K562 (cell line): ENCODE results near the gene CNOT1. TPM values are rescaled to one million over a fixed set of nuclear protein-coding genes. Genes with fewer than 3 reads are reported as not detected.

Experiments
- ADNP ChIP-seq: fragments of 200-800 bp; sonication (Bioruptor generic); IDR thresholded peaks from 2 replicates; pipeline ENCODE4 v1.6.1; 2016; ENCODE audit warnings: missing genetic modification characterization, missing compliant biosample characterization
- BCLAF1 ChIP-seq, 2 experiments: fragments of 450-650 bp in 1 of 2; IDR thresholded peaks; 2 replicates each; pipeline ENCODE4 v1.6.1; 2011 to 2017; ENCODE audit warnings: low read depth in 2 of 2, antibody characterized with exemption in 1 of 2, borderline replicate concordance in 1 of 2, low read length in 1 of 2, mild to moderate bottlenecking in 1 of 2, mixed read lengths in 1 of 2; ENCODE audit not compliant: control insufficient read depth in 1 of 2
- CHCHD3 ChIP-seq: fragments of 250-450 bp; sonication (Bioruptor Pico); IDR thresholded peaks from 2 replicates; pipeline ENCODE4 v2.1.2; 2022; ENCODE audit warnings: mild to moderate bottlenecking
- EHMT2 ChIP-seq: fragments of 450-650 bp; IDR thresholded peaks from 2 replicates; pipeline ENCODE4 v1.6.1; 2018; ENCODE audit warnings: antibody characterized with exemption
- GATA2 ChIP-seq: sonication (generic); formaldehyde crosslinking; IDR thresholded peaks from 2 replicates; pipeline ENCODE4 v1.4.0; 2020; ENCODE audit warnings: mild to moderate bottlenecking, missing genetic modification reagents
- HLTF ChIP-seq: fragments of 450-650 bp; IDR thresholded peaks from 2 replicates; pipeline ENCODE4 v1.6.1; 2016
- HNRNPL ChIP-seq: fragments of 200-400 bp; formaldehyde crosslinking; IDR thresholded peaks from 2 replicates; pipeline ENCODE4 v1.6.1; 2017; ENCODE audit warnings: low read depth, mild to moderate bottlenecking, low read length
- HNRNPLL ChIP-seq: fragments of 200-400 bp; formaldehyde crosslinking; IDR thresholded peaks from 2 replicates; pipeline ENCODE4 v1.6.1; 2017; ENCODE audit warnings: low read length, low read depth, mild to moderate bottlenecking; ENCODE audit not compliant: poor library complexity, severe bottlenecking
- HOMEZ ChIP-seq: fragments of 250-450 bp; sonication (Bioruptor Pico); IDR thresholded peaks from 2 replicates; pipeline ENCODE4 v1.4.0; 2020; ENCODE audit warnings: mild to moderate bottlenecking, moderate library complexity
- JUN ChIP-seq, 2 experiments: sonication (generic) in 1 of 2; formaldehyde crosslinking in 1 of 2; IDR thresholded peaks; 2 replicates each; pipeline versions ENCODE4 v1.6.1 to v1.8.0; 2012 to 2022; ENCODE audit warnings: borderline replicate concordance in 2 of 2, mild to moderate bottlenecking in 2 of 2, improper control_type of control experiment in 1 of 2, low read depth in 1 of 2, low read length in 1 of 2, missing genetic modification reagents in 1 of 2
- MBD1 ChIP-seq: fragments of 250-450 bp; sonication (Bioruptor Pico); IDR thresholded peaks from 2 replicates; pipeline ENCODE4 v1.8.0; 2022; ENCODE audit warnings: inconsistent platforms
- NCOA1 ChIP-seq: fragments of 450-650 bp; IDR thresholded peaks from 2 replicates; pipeline ENCODE4 v1.6.1; 2016; ENCODE audit warnings: low read depth
- NCOA6 ChIP-seq: fragments of 450-650 bp; IDR thresholded peaks from 2 replicates; pipeline ENCODE4 v1.6.1; 2017; ENCODE audit warnings: mild to moderate bottlenecking
- POLR2A ChIP-seq: fragments of 450-650 bp; conservative IDR thresholded peaks from 2 replicates; pipeline ENCODE4 v1.6.1; 2016
- POLR2H ChIP-seq: IDR thresholded peaks from 2 replicates; pipeline ENCODE4 v1.6.1; 2016; ENCODE audit warnings: missing genetic modification characterization, low read depth, mild to moderate bottlenecking, control low read depth, missing compliant biosample characterization, moderate library complexity
- SP2 ChIP-seq: IDR thresholded peaks from 2 replicates; pipeline ENCODE4 v1.6.1; 2011; ENCODE audit warnings: mild to moderate bottlenecking, low read depth, low read length, moderate library complexity; ENCODE audit not compliant: poor library complexity, severe bottlenecking; ENCODE audit errors: extremely low read depth
- TAF1 ChIP-seq: IDR thresholded peaks from 2 replicates; pipeline ENCODE4 v1.6.1; 2011; ENCODE audit warnings: mild to moderate bottlenecking, low read length, moderate library complexity; ENCODE audit not compliant: insufficient read depth, control insufficient read depth, severe bottlenecking; ENCODE audit errors: extremely low read depth
- ZBTB26 ChIP-seq: fragments of 450-650 bp; formaldehyde crosslinking; IDR thresholded peaks from 2 replicates; pipeline ENCODE4 v1.4.0; 2022; ENCODE audit warnings: missing genetic modification characterization
- ZNF717 ChIP-seq: fragments of 250-450 bp; sonication (Bioruptor Pico); IDR thresholded peaks from 2 replicates; pipeline ENCODE4 v1.5.0; 2021
- ZNF76 ChIP-seq: fragments of 250-450 bp; sonication (Bioruptor Pico); IDR thresholded peaks from 2 replicates; pipeline ENCODE4 v1.4.0; 2020; ENCODE audit warnings: mild to moderate bottlenecking, moderate library complexity, borderline replicate concordance
- polyA plus RNA-seq, 8 experiments: library from polyadenylated mRNA; depleted of rRNA in 4 of 8; stranded (reverse) in 5 of 8; unstranded in 3 of 8; fragments of >200 nt; fragmentation: Nextera tagmentation in 2 of 8; fragmentation: Illumina TruSeq in 1 of 8; extraction: Ambion mirVana in 2 of 8; extraction: Trizol in 1 of 8; gene quantifications; 2 replicates each; pipeline versions ENCODE4 v1.2.1 to v1.2.3, GENCODE V29; 2011 to 2014; ENCODE audit warnings: inconsistent platforms in 1 of 8, missing spikeins in 1 of 8
- total RNA-seq, 7 experiments: library from RNA; depleted of rRNA in 6 of 7; stranded (reverse); fragments of >200 nt in 6 of 7; fragmentation: Illumina TruSeq in 2 of 7; extraction: Trizol in 2 of 7; gene quantifications; 2 replicates each; pipeline versions ENCODE4 v1.2.1 to v1.2.3, GENCODE V29; 2011 to 2021; ENCODE audit warnings: low replicate concordance in 1 of 7

Gene CNOT1
- total and polyA plus RNA-seq, 9 of the 15 experiments (the other 6 are each of a cell fraction or from before 2014, with no cell fraction given), result 110 to 270 (median 220) TPM

- 0 out of 2 replicates have a peak, but pooled peaks have one; percentile 51 for TF ChIP-seq ZBTB26
- TF ChIP-seq NCOA6, result no peak
- TF ChIP-seq ZNF76 (CRISPR knock-in tag), result no peak
- TF ChIP-seq ADNP (tag), result no peak
- TF ChIP-seq HOMEZ (CRISPR knock-in tag), result no peak
- no peak for TF ChIP-seq SP2
- peak; percentile 88 for TF ChIP-seq POLR2A
- TF ChIP-seq MBD1 (CRISPR knock-in tag), result no peak
- TF ChIP-seq GATA2, result no peak
- peak; percentile 58; the same call in 1 of the 2 replicates for TF ChIP-seq NCOA1
- no peak for TF ChIP-seq ZNF717 (CRISPR knock-in tag)
- TF ChIP-seq HLTF, result 0 out of 2 replicates have a peak, but pooled peaks have one; percentile 38
- peak; percentile 60; the same call in 1 of the 2 replicates for TF ChIP-seq JUN (IDR thresholded peaks at IDR 0.05; ENCODE audit: borderline replicate concordance, low read depth, low read length)
- TF ChIP-seq JUN (CRISPR knock-in tag; IDR thresholded peaks at IDR 0.05; ENCODE audit: borderline replicate concordance), result peak; percentile 79
- TF ChIP-seq POLR2H (tag), result peak; percentile 63; the same call in 1 of the 2 replicates
- no peak for TF ChIP-seq CHCHD3 (CRISPR knock-in tag)
- no peak for TF ChIP-seq HNRNPLL
- no peak for TF ChIP-seq EHMT2
- no peak for TF ChIP-seq BCLAF1 (IDR thresholded peaks at IDR 0.05; ENCODE audit: borderline replicate concordance in 1 of 2, control insufficient read depth in 1 of 2, low read depth in 2 of 2, low read length in 1 of 2)
- peak; percentile 57 for TF ChIP-seq TAF1
- TF ChIP-seq HNRNPL, result peak; percentile 68; the same call in 1 of the 2 replicates
These were observed 114.3 kb downstream of the CNOT1 start, which contains the start of gene SETD6 (continued) for GRCh38 chr16:58515125-58515870.
